Measurements from ENCODE around the gene FHIT.

- TF ChIP-seq SUZ12 (IDR thresholded peaks at IDR 0.05; ENCODE audit: extremely low read depth, insufficient read depth, insufficient read length) (no peak), ZNF274 (IDR thresholded peaks at IDR 0.05; ENCODE audit: low read depth, low read length) (no peak)
Observed at GRCh38 chr3:61226166-61226686, 25.0 kb downstream of the FHIT start.
